ENCODE results near the gene LY6G6D. TPM values are rescaled to one million over a fixed set of nuclear protein-coding genes. Genes with fewer than 3 reads are reported as not detected.

The LY6G6D gene
- total RNA-seq, 1 experiment from 2014 or later: not detected

DNA sequence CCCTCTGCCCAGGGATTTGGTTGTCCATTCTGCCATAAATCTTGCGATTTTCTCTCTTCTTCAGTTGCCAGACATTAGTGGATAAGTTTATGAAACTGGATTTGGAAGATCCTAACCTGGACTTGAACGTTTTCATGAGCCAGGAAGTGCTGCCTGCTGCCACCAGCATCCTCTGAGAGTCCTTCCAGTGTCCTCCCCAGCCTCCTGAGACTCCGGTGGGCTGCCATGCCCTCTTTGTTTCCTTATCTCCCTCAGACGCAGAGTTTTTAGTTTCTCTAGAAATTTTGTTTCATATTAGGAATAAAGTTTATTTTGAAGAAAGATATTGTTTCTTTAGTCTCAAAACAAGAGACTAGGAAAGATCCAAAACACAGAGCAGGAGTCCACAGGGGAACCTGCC, 47.2 kb downstream of the LY6G6D start, which contains the start of gene SAPCD1:
TSS of gene SAPCD1 (plus strand) at position 301 of the 400 bp plus-strand sequence. CDS start 399 bp downstream, outside the sequence.
- Mint-ChIP-seq H3K4me1 (peaks cover 23% of the 10 kb centered on the region), H3K27ac (peak within 1 kb of the TSS; percentile 7; the same call in 1 of the 2 replicates), H3K9me3 (no peaks in the 10 kb centered on the region), H3K27me3 (ENCODE audit: low read depth) (no peaks in the 10 kb centered on the region), H3K4me3 (no peak within 1 kb of the TSS), H3K36me3 (peaks cover 25% of the 10 kb centered on the region)
- ATAC-seq (no peak), DNase-seq (ENCODE audit: low spot score) (no peak)
- POLR2A ChIA-PET: interaction anchor here (0.6 kb wide), 1 partner anchor 62 kb away, joined by 5 read pairs; no protein-coding TSS in a partner anchor
- CTCF ChIA-PET: interaction anchor here (0.5 to 1.8 kb wide), 2 partner anchors 8 to 13 kb away, joined by 3 to 8 read pairs; no protein-coding TSS in a partner anchor
- TF ChIP-seq ESRRA (CRISPR knock-in tag; IDR thresholded peaks at IDR 0.05; ENCODE audit: borderline replicate concordance) (no peak), NR3C1 (CRISPR knock-in tag; conservative IDR thresholded peaks at IDR 0.05; ENCODE audit: low read depth) (no peak), TEAD1 (CRISPR knock-in tag; IDR thresholded peaks at IDR 0.05) (no peak), ZNF416 (CRISPR knock-in tag; IDR thresholded peaks at IDR 0.05) (no peak), TCF7 (CRISPR knock-in tag; IDR thresholded peaks at IDR 0.05; ENCODE audit: low read depth) (no peak)
- TF ChIP-seq, protein P1, sequence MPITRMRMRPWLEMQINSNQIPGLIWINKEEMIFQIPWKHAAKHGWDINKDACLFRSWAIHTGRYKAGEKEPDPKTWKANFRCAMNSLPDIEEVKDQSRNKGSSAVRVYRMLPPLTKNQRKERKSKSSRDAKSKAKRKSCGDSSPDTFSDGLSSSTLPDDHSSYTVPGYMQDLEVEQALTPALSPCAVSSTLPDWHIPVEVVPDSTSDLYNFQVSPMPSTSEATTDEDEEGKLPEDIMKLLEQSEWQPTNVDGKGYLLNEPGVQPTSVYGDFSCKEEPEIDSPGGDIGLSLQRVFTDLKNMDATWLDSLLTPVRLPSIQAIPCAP (CRISPR knock-in tag; IDR thresholded peaks at IDR 0.05): no peak

- no peak for ATAC-seq
- POLR2A ChIA-PET: interaction anchor here (0.8 kb wide), 1 partner anchor 10 kb away, joined by 3 read pairs; no protein-coding TSS in a partner anchor
- CTCF ChIA-PET: interaction anchor here (0.5 to 1.3 kb wide), 4 partner anchors 10 to 74 kb away, joined by 3 to 6 read pairs (median 4); no protein-coding TSS in a partner anchor
- no peak for TF ChIP-seq HMGXB4 (CRISPR knock-in tag; IDR thresholded peaks at IDR 0.05)
- TF ChIP-seq, protein P2, sequence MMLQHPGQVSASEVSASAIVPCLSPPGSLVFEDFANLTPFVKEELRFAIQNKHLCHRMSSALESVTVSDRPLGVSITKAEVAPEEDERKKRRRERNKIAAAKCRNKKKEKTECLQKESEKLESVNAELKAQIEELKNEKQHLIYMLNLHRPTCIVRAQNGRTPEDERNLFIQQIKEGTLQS (CRISPR knock-in tag; conservative IDR thresholded peaks at IDR 0.05): 0 out of 2 replicates have a peak, but pooled peaks have one; percentile 21
- 0 out of 2 replicates have a peak, but pooled peaks have one; percentile 22 for TF ChIP-seq TEAD4 (CRISPR knock-in tag; IDR thresholded peaks at IDR 0.05)
- H3K4me3 Mint-ChIP-seq: no peak overlapping the region
- H3K36me3 Mint-ChIP-seq: peaks cover 24% of the 10 kb centered on the region
- H3K9me3 Mint-ChIP-seq: no peaks in the 10 kb centered on the region
- H3K27me3 Mint-ChIP-seq (ENCODE audit: low read depth): no peaks in the 10 kb centered on the region; the same call in 1 of the 2 replicates
- peaks cover 23% of the 10 kb centered on the region for H3K4me1 Mint-ChIP-seq
- 0 out of 2 replicates have a peak overlapping the region, but pooled peaks have one; percentile 7 for H3K27ac Mint-ChIP-seq
- DNase-seq (ENCODE audit: low spot score): no peak
Measured at GRCh38 chr6:31762878-31763618, 47.9 kb downstream of the LY6G6D start.

DNA sequence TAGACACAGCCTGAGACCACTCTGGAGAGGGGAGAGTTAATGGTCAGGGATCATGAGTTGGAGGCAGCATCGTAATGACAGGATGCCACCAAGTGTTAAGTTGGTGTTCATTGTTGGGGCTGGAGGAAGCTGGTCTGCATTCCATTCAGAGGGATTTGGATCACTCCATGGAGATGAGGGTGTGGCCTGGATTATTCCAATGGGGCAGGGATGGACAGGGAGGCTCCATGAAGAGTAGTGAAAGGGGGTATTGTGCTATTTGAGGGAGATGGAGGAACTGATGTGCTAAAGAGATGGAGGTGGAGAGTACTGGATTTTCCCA, 48.4 kb downstream of the LY6G6D start:
- 0 out of 2 replicates have a peak overlapping the region, but pooled peaks have one; percentile 7 for H3K27ac Mint-ChIP-seq
- H3K4me3 Mint-ChIP-seq: no peak overlapping the region
- DNase-seq (ENCODE audit: low spot score) (peak; percentile 33), ATAC-seq (peak; percentile 41)
- no peaks in the 10 kb centered on the region for H3K9me3 Mint-ChIP-seq
- ChIA-PET CTCF (interaction anchor here (0.8 to 1.3 kb wide), 3 partner anchors 10 to 74 kb away, joined by 3 to 6 read pairs (median 5); no protein-coding TSS in a partner anchor), POLR2A (interaction anchor here (0.5 to 0.8 kb wide), 2 partner anchors 11 to 82 kb away, joined by 3 read pairs; partner anchors contain the start of gene LY6G5C)
- H3K4me1 Mint-ChIP-seq: peaks cover 23% of the 10 kb centered on the region
- peaks cover 22% of the 10 kb centered on the region for H3K36me3 Mint-ChIP-seq
- no peaks in the 10 kb centered on the region; the same call in 1 of the 2 replicates for H3K27me3 Mint-ChIP-seq (ENCODE audit: low read depth)
- TF ChIP-seq ZNF121 (CRISPR knock-in tag; IDR thresholded peaks at IDR 0.05) (no peak), ZNF423 (CRISPR knock-in tag; IDR thresholded peaks at IDR 0.05) (no peak), CDX4 (CRISPR knock-in tag; IDR thresholded peaks at IDR 0.05; ENCODE audit: borderline replicate concordance) (no peak), ZNF138 (CRISPR knock-in tag; conservative IDR thresholded peaks at IDR 0.05) (no peak), TEAD1 (CRISPR knock-in tag; IDR thresholded peaks at IDR 0.05) (no peak), MYBL2 (CRISPR knock-in tag; IDR thresholded peaks at IDR 0.05) (no peak), FOXK1 (CRISPR knock-in tag; IDR thresholded peaks at IDR 0.05) (no peak), FOXJ3 (CRISPR knock-in tag; IDR thresholded peaks at IDR 0.05; ENCODE audit: borderline replicate concordance) (no peak), NR3C1 (CRISPR knock-in tag; conservative IDR thresholded peaks at IDR 0.05; ENCODE audit: low read depth) (no peak)
- TF ChIP-seq, protein P3, sequence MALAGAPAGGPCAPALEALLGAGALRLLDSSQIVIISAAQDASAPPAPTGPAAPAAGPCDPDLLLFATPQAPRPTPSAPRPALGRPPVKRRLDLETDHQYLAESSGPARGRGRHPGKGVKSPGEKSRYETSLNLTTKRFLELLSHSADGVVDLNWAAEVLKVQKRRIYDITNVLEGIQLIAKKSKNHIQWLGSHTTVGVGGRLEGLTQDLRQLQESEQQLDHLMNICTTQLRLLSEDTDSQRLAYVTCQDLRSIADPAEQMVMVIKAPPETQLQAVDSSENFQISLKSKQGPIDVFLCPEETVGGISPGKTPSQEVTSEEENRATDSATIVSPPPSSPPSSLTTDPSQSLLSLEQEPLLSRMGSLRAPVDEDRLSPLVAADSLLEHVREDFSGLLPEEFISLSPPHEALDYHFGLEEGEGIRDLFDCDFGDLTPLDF (CRISPR knock-in tag; IDR thresholded peaks at IDR 0.05): no peak
- TF ChIP-seq, protein P4, sequence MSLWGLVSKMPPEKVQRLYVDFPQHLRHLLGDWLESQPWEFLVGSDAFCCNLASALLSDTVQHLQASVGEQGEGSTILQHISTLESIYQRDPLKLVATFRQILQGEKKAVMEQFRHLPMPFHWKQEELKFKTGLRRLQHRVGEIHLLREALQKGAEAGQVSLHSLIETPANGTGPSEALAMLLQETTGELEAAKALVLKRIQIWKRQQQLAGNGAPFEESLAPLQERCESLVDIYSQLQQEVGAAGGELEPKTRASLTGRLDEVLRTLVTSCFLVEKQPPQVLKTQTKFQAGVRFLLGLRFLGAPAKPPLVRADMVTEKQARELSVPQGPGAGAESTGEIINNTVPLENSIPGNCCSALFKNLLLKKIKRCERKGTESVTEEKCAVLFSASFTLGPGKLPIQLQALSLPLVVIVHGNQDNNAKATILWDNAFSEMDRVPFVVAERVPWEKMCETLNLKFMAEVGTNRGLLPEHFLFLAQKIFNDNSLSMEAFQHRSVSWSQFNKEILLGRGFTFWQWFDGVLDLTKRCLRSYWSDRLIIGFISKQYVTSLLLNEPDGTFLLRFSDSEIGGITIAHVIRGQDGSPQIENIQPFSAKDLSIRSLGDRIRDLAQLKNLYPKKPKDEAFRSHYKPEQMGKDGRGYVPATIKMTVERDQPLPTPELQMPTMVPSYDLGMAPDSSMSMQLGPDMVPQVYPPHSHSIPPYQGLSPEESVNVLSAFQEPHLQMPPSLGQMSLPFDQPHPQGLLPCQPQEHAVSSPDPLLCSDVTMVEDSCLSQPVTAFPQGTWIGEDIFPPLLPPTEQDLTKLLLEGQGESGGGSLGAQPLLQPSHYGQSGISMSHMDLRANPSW (CRISPR knock-in tag; conservative IDR thresholded peaks at IDR 0.05; ENCODE audit: low read depth): no peak
- TF ChIP-seq, protein P5, sequence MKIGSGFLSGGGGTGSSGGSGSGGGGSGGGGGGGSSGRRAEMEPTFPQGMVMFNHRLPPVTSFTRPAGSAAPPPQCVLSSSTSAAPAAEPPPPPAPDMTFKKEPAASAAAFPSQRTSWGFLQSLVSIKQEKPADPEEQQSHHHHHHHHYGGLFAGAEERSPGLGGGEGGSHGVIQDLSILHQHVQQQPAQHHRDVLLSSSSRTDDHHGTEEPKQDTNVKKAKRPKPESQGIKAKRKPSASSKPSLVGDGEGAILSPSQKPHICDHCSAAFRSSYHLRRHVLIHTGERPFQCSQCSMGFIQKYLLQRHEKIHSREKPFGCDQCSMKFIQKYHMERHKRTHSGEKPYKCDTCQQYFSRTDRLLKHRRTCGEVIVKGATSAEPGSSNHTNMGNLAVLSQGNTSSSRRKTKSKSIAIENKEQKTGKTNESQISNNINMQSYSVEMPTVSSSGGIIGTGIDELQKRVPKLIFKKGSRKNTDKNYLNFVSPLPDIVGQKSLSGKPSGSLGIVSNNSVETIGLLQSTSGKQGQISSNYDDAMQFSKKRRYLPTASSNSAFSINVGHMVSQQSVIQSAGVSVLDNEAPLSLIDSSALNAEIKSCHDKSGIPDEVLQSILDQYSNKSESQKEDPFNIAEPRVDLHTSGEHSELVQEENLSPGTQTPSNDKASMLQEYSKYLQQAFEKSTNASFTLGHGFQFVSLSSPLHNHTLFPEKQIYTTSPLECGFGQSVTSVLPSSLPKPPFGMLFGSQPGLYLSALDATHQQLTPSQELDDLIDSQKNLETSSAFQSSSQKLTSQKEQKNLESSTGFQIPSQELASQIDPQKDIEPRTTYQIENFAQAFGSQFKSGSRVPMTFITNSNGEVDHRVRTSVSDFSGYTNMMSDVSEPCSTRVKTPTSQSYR (CRISPR knock-in tag; IDR thresholded peaks at IDR 0.05): no peak

Measured in WTC11 (cell line).